ENCODE measurements around the gene FAM25G. TPM values are rescaled to one million over a fixed set of nuclear protein-coding genes. Genes with fewer than 3 reads are reported as not detected.
"Not testable (repeated sequence)": the region's sequence is repeated elsewhere in the genome, so short reads cannot be mapped to it uniquely, and the experiment has no call there.

FAM25G gene
- total and polyA plus RNA-seq, 2 donors (not counting 3 experiments of a cell fraction or from before 2014, with no cell fraction given), result not detected

DNA sequence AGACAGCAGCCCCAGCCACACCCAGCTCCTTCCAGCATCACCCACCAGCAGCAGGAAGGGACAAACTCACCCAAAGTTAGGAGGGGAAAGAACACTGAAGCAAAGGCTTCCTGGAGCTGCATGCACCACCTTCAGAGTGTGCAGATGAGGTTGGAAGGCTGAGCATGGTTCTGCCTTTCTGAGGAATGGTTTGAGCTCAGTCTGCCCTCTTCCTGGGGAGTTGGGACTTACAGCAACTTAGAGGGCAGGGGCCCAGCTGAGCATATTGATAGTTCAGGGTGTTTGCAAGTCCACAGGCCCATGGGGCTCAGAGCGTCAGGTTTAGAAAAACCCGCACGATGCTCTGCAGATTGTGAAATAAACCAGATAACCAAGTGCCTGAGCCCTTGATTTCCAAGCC lies 11.4 kb downstream of the FAM25G start:
- H3K4me3 ChIP-seq (replicated peaks in 1 of 3; ENCODE audit: insufficient read depth in 1 of 3, low read depth in 1 of 3, low read length in 3 of 3); BruUV-seq (replicated peaks); H3K27me3 ChIP-seq (ENCODE audit: control insufficient read depth in 2 of 2, insufficient read depth in 2 of 2, low read length in 2 of 2); H2AFZ ChIP-seq (ENCODE audit: low read depth, low read length); CTCF ChIA-PET; DNase-seq (ENCODE audit: low read depth, low spot score); H3K4me1 ChIP-seq (ENCODE audit: control insufficient read depth, extremely low read depth, insufficient read depth, low read length); H3K36me3 ChIP-seq (ENCODE audit: control insufficient read depth in 2 of 2, extremely low read depth in 1 of 2, insufficient read depth in 2 of 2, low read length in 2 of 2); H3K9ac ChIP-seq (replicated peaks; ENCODE audit: extremely low read depth, insufficient read depth, low read length); dilution Hi-C loops (cut with MboI; ENCODE audit: extremely low pct_ligation_motif_present, low sequenced_read_pairs); POLR2A ChIA-PET; H4K20me1 ChIP-seq (replicated peaks; ENCODE audit: control insufficient read depth, extremely low read depth, insufficient read depth, low read length); H3K79me2 ChIP-seq (ENCODE audit: control insufficient read depth, insufficient read depth, low read length); H3K9me3 ChIP-seq (replicated peaks; ENCODE audit: control insufficient read depth, insufficient read depth, low read length); H3K27ac ChIP-seq (ENCODE audit: insufficient read depth, low read depth, low read length); H3K4me2 ChIP-seq (ENCODE audit: insufficient read depth, low read length); intact Hi-C loops (cut with micrococcal nuclease); FAIRE-seq; H3K9me1 ChIP-seq (replicated peaks; ENCODE audit: control insufficient read depth, extremely low read depth, insufficient read depth, low read length): not testable (repeated sequence)

DNA sequence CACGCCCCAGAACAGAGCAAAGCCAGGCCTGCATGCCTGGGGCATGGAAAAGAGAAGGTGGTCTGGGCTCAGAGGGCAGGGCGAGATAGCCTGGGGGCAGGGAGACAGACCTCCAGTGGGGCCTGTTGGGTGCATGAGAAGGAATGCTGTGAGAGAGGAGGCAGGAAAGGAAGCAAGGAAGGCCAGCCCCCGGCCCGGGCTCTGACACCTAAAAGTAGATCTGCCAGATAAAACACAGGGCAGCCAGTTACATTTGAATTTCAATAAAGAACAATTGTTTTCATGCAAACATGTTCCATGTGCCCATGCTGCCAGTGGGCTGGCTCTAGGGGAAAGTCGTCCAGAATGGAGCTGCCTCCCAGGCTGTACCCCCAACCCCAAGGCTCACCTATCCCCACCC lies 13.4 kb downstream of the FAM25G start:
- H3K79me2 ChIP-seq (ENCODE audit: control insufficient read depth, insufficient read depth, low read length); H3K4me2 ChIP-seq (ENCODE audit: insufficient read depth, low read length); H3K9me3 ChIP-seq (replicated peaks; ENCODE audit: control insufficient read depth, insufficient read depth, low read length); H3K36me3 ChIP-seq (ENCODE audit: control insufficient read depth in 2 of 2, extremely low read depth in 1 of 2, insufficient read depth in 2 of 2, low read length in 2 of 2); DNase-seq (ENCODE audit: low read depth, low spot score); H3K9me1 ChIP-seq (replicated peaks; ENCODE audit: control insufficient read depth, extremely low read depth, insufficient read depth, low read length); CTCF ChIA-PET; POLR2A ChIA-PET; H3K27ac ChIP-seq (ENCODE audit: insufficient read depth, low read depth, low read length); H4K20me1 ChIP-seq (replicated peaks; ENCODE audit: control insufficient read depth, extremely low read depth, insufficient read depth, low read length); BruUV-seq (replicated peaks); H3K27me3 ChIP-seq (ENCODE audit: control insufficient read depth in 2 of 2, insufficient read depth in 2 of 2, low read length in 2 of 2); intact Hi-C loops (cut with micrococcal nuclease); H3K4me1 ChIP-seq (ENCODE audit: control insufficient read depth, extremely low read depth, insufficient read depth, low read length); H3K9ac ChIP-seq (replicated peaks; ENCODE audit: extremely low read depth, insufficient read depth, low read length); FAIRE-seq; H3K4me3 ChIP-seq (replicated peaks in 1 of 3; ENCODE audit: insufficient read depth in 1 of 3, low read depth in 1 of 3, low read length in 3 of 3); H2AFZ ChIP-seq (ENCODE audit: low read depth, low read length); dilution Hi-C loops (cut with MboI; ENCODE audit: extremely low pct_ligation_motif_present, low sequenced_read_pairs): not testable (repeated sequence)

DNA sequence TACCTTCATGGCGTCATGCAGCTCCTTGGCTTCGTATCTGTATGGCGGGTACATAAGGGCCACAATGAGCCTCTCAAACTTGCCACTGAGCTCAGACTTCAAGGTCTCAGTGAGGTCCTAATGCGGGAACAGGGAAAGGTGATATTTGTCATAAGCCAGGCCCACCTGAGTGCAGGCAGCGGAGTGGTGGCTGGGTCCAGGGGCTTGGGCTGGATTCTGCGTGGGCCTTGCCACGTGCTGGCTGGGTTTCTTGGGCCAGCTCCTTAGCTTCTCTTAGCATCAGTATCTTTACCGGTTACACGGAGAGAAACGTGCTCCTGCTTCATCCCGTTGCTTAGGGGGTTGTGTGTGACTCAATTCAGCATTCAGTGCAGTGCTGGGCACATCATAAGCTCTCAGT lies 14.4 kb downstream of the FAM25G start:
- POLR2A ChIA-PET; H3K36me3 ChIP-seq (ENCODE audit: control insufficient read depth in 2 of 2, extremely low read depth in 1 of 2, insufficient read depth in 2 of 2, low read length in 2 of 2); H4K20me1 ChIP-seq (replicated peaks; ENCODE audit: control insufficient read depth, extremely low read depth, insufficient read depth, low read length); H3K27me3 ChIP-seq (ENCODE audit: control insufficient read depth in 2 of 2, insufficient read depth in 2 of 2, low read length in 2 of 2); H3K4me2 ChIP-seq (ENCODE audit: insufficient read depth, low read length); H3K27ac ChIP-seq (ENCODE audit: insufficient read depth, low read depth, low read length); H3K9ac ChIP-seq (replicated peaks; ENCODE audit: extremely low read depth, insufficient read depth, low read length); dilution Hi-C loops (cut with MboI; ENCODE audit: extremely low pct_ligation_motif_present, low sequenced_read_pairs); H3K9me3 ChIP-seq (replicated peaks; ENCODE audit: control insufficient read depth, insufficient read depth, low read length); H3K9me1 ChIP-seq (replicated peaks; ENCODE audit: control insufficient read depth, extremely low read depth, insufficient read depth, low read length); FAIRE-seq; H2AFZ ChIP-seq (ENCODE audit: low read depth, low read length); BruUV-seq (replicated peaks); DNase-seq (ENCODE audit: low read depth, low spot score); H3K79me2 ChIP-seq (ENCODE audit: control insufficient read depth, insufficient read depth, low read length); H3K4me3 ChIP-seq (replicated peaks in 1 of 3; ENCODE audit: insufficient read depth in 1 of 3, low read depth in 1 of 3, low read length in 3 of 3); H3K4me1 ChIP-seq (ENCODE audit: control insufficient read depth, extremely low read depth, insufficient read depth, low read length); intact Hi-C loops (cut with micrococcal nuclease); CTCF ChIA-PET: not testable (repeated sequence)

DNA sequence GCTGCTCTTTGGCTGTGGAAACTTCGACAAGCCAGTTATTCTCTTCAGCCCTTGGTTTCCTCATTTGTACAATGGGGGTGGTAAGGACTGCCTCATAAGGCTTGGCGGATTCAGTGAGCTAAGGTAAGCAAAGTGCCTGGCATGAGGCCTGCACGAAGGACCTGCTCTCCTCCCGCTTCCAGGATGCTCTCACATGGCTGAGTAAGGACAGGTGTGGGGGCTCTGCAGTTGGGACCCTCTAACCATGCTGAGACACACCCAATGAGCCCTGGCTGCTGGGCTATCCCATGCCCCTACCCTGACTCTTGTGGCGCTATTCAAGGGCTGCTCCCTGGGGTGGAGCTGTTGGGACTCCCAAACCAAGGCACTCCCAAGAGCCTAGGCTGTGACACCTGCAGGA lies 16.4 kb downstream of the FAM25G start:
- H3K27ac ChIP-seq (ENCODE audit: insufficient read depth, low read depth, low read length); H3K9me3 ChIP-seq (replicated peaks; ENCODE audit: control insufficient read depth, insufficient read depth, low read length); FAIRE-seq; H3K9ac ChIP-seq (replicated peaks; ENCODE audit: extremely low read depth, insufficient read depth, low read length); H3K9me1 ChIP-seq (replicated peaks; ENCODE audit: control insufficient read depth, extremely low read depth, insufficient read depth, low read length); H3K36me3 ChIP-seq (ENCODE audit: control insufficient read depth in 2 of 2, extremely low read depth in 1 of 2, insufficient read depth in 2 of 2, low read length in 2 of 2); CTCF ChIA-PET; BruUV-seq (replicated peaks); H3K27me3 ChIP-seq (ENCODE audit: control insufficient read depth in 2 of 2, insufficient read depth in 2 of 2, low read length in 2 of 2); POLR2A ChIA-PET; H4K20me1 ChIP-seq (replicated peaks; ENCODE audit: control insufficient read depth, extremely low read depth, insufficient read depth, low read length); intact Hi-C loops (cut with micrococcal nuclease); H3K4me1 ChIP-seq (ENCODE audit: control insufficient read depth, extremely low read depth, insufficient read depth, low read length); H3K79me2 ChIP-seq (ENCODE audit: control insufficient read depth, insufficient read depth, low read length); DNase-seq (ENCODE audit: low read depth, low spot score); H2AFZ ChIP-seq (ENCODE audit: low read depth, low read length); dilution Hi-C loops (cut with MboI; ENCODE audit: extremely low pct_ligation_motif_present, low sequenced_read_pairs); H3K4me3 ChIP-seq (replicated peaks in 1 of 3; ENCODE audit: insufficient read depth in 1 of 3, low read depth in 1 of 3, low read length in 3 of 3); H3K4me2 ChIP-seq (ENCODE audit: insufficient read depth, low read length): not testable (repeated sequence)
